ENCODE measurements around the gene DCST2. TPM values are rescaled to one million over a fixed set of nuclear protein-coding genes. Genes with fewer than 3 reads are reported as not detected.

Gene DCST2
- not detected in 2 replicates for total RNA-seq

GRCh38 chr1:155033524-155033923, at the start of gene DCST2, which contains the start of gene DCST1:
DCST2 (minus strand) TSS chr1:155033781; CDS start chr1:155033701, 80 bp downstream.
DCST1 (plus strand) TSS chr1:155033824; CDS start chr1:155034037, 213 bp downstream.

GRCh38 chr1:155078469-155079209, 45.1 kb upstream of the DCST2 start, which contains the start of gene EFNA3:
EFNA3 (plus strand) TSS chr1:155078837; CDS start chr1:155078942, 105 bp downstream.

GRCh38 chr1:155063550-155064110, 30.0 kb upstream of the DCST2 start, which contains the start of gene EFNA4:
EFNA4 (plus strand) TSS chr1:155063740; CDS start chr1:155063824, 84 bp downstream.

GRCh38 chr1:155050560-155051341, 17.2 kb upstream of the DCST2 start, which contains the start of gene ADAM15:
ADAM15 (plus strand) TSS chr1:155051316; CDS start chr1:155051387, 71 bp downstream.

GRCh38 chr1:155002464-155003226, 30.9 kb downstream of the DCST2 start, which contains the start of gene ZBTB7B:
ZBTB7B (plus strand) TSS chr1:155002802; CDS start chr1:155014661, 11,859 bp downstream.

GRCh38 chr1:154993572-154994268, 39.9 kb downstream of the DCST2 start, which contains the start of gene LENEP:
LENEP (plus strand) TSS chr1:154993586; CDS start chr1:154993608, 22 bp downstream.

GRCh38 chr1:154982897-154983648, 50.5 kb downstream of the DCST2 start, which contains the start of gene FLAD1:
FLAD1 (plus strand) TSS chr1:154983344; CDS start chr1:154983695, 351 bp downstream.

GRCh38 chr1:154974102-154974807, 59.3 kb downstream of the DCST2 start, which contains the start of gene CKS1B:
CKS1B (plus strand) TSS chr1:154974681; CDS start chr1:154974746, 65 bp downstream.

GRCh38 chr1:154970631-154971340, 62.8 kb downstream of the DCST2 start, which contains the start of gene SHC1:
SHC1 (minus strand) TSS chr1:154970747; CDS start chr1:154970526, 221 bp downstream.

Other genes starting within 250 kb of the DCST2 start
- 0.09 and 0.12 TPM in 2 replicates for gene KCNN3, start 163.5 kb downstream of the DCST2 start, total RNA-seq
- gene PMVK, start 97.1 kb downstream of the DCST2 start, total RNA-seq, result 6.3 and 12.3 TPM in 2 replicates
- gene PBXIP1, start 77.7 kb downstream of the DCST2 start, total RNA-seq, result 55.8 and 72.9 TPM in 2 replicates
- 11.3 and 18.2 TPM in 2 replicates for gene PYGO2, start 72.0 kb downstream of the DCST2 start, total RNA-seq
- gene SHC1, start 63.0 kb downstream of the DCST2 start, total RNA-seq, result 188 and 214 TPM in 2 replicates
- gene CKS1B, start 59.1 kb downstream of the DCST2 start, total RNA-seq, result 22.6 and 36.2 TPM in 2 replicates
- gene FLAD1, start 50.4 kb downstream of the DCST2 start, total RNA-seq, result 18.4 and 18.5 TPM in 2 replicates
- not detected in 2 replicates for gene LENEP, start 40.2 kb downstream of the DCST2 start, total RNA-seq
- gene ZBTB7B, start 31.0 kb downstream of the DCST2 start, total RNA-seq, result 12.3 and 21.6 TPM in 2 replicates
- not detected in 2 replicates for gene DCST1, start within 50 bp of the DCST2 start, total RNA-seq
- gene ADAM15, start 17.5 kb upstream of the DCST2 start, total RNA-seq, result 94.3 and 109 TPM in 2 replicates
- 7.9 and 9.1 TPM in 2 replicates for gene EFNA4, start 30.0 kb upstream of the DCST2 start, total RNA-seq
- 2.3 and 4.9 TPM in 2 replicates for gene EFNA3, start 45.1 kb upstream of the DCST2 start, total RNA-seq
- 3.6 and 10.2 TPM in 2 replicates for gene EFNA1, start 94.1 kb upstream of the DCST2 start, total RNA-seq
- 34.8 and 37.5 TPM in 2 replicates for gene SLC50A1, start 102.1 kb upstream of the DCST2 start, total RNA-seq
- gene DPM3, start 106.8 kb upstream of the DCST2 start, total RNA-seq, result 35.0 and 39.2 TPM in 2 replicates
- gene KRTCAP2, start 139.5 kb upstream of the DCST2 start, total RNA-seq, result 149 and 159 TPM in 2 replicates
- 1.1 and 1.3 TPM in 2 replicates for gene TRIM46, start 140.1 kb upstream of the DCST2 start, total RNA-seq
- gene THBS3, start 174.1 kb upstream of the DCST2 start, total RNA-seq, result 23.6 and 32.7 TPM in 2 replicates
- gene MTX1, start 174.9 kb upstream of the DCST2 start, total RNA-seq, result 48.7 and 61.6 TPM in 2 replicates
- gene ENTREP3, start 221.7 kb upstream of the DCST2 start, total RNA-seq, result 19.4 and 25.4 TPM in 2 replicates
- gene SCAMP3, start 228.6 kb upstream of the DCST2 start, total RNA-seq, result 61.1 and 77.8 TPM in 2 replicates
- gene CLK2, start 239.7 kb upstream of the DCST2 start, total RNA-seq, result 20.5 and 21.6 TPM in 2 replicates
- gene HCN3, start 243.7 kb upstream of the DCST2 start, total RNA-seq, result 1.2 and 2.3 TPM in 2 replicates